ENCODE data around the gene AADAC.

The AADAC gene

GRCh38 chr3:151792411-151792810 is 21.5 kb upstream of the AADAC start:
- H3K9me3 ChIP-seq = no peaks in the 10 kb centered on the region
- no peaks in the 10 kb centered on the region for H3K36me3 ChIP-seq
- no peaks in the 10 kb centered on the region for H3K4me1 ChIP-seq (ENCODE audit: control insufficient read depth in 1 of 2, insufficient read depth in 1 of 2, low read depth in 1 of 2, low read length in 1 of 2)
- no peaks in the 10 kb centered on the region for H3K27me3 ChIP-seq
- TF ChIP-seq, protein P1, sequence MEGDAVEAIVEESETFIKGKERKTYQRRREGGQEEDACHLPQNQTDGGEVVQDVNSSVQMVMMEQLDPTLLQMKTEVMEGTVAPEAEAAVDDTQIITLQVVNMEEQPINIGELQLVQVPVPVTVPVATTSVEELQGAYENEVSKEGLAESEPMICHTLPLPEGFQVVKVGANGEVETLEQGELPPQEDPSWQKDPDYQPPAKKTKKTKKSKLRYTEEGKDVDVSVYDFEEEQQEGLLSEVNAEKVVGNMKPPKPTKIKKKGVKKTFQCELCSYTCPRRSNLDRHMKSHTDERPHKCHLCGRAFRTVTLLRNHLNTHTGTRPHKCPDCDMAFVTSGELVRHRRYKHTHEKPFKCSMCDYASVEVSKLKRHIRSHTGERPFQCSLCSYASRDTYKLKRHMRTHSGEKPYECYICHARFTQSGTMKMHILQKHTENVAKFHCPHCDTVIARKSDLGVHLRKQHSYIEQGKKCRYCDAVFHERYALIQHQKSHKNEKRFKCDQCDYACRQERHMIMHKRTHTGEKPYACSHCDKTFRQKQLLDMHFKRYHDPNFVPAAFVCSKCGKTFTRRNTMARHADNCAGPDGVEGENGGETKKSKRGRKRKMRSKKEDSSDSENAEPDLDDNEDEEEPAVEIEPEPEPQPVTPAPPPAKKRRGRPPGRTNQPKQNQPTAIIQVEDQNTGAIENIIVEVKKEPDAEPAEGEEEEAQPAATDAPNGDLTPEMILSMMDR (IDR thresholded peaks at IDR 0.05) = no peak
- no peak overlapping the region for H3K27ac ChIP-seq
- H3K4me3 ChIP-seq (ENCODE audit: low read depth in 1 of 2, low read length in 1 of 2) = no peak overlapping the region

GRCh38 chr3:151793636-151794035 is 20.3 kb upstream of the AADAC start:
- TF ChIP-seq, protein P1 (IDR thresholded peaks at IDR 0.05) = no peak

DNA sequence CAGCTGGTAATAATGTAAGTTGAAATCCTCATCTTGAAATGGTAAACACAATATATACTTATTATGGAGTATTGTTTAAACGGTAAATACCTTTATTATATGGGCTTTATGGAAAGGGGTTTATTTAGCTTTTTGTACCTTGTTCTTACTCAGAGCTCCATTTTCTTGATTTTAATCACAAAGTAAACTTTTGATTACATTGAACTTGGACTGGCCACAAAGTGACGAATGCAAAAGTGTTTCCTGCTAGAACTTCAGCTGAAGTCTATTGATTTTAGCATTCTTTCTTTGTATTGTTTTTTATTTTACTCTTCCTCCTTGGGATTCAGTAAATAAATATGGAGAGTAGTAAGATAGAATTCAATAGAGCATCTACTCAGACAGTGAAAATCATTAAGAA is 19.8 kb upstream of the AADAC start:
- Histone ChIP-seq H3K27ac (no peak overlapping the region), H3K4me3 (ENCODE audit: low read depth in 1 of 2, low read length in 1 of 2) (no peak overlapping the region)

More at GRCh38 chr3:151793636-151794035, 20.3 kb upstream of the AADAC start:
- no peaks in the 10 kb centered on the region for H3K36me3 ChIP-seq
- no peak overlapping the region for H3K4me3 ChIP-seq (ENCODE audit: low read depth in 1 of 2, low read length in 1 of 2)
- H3K9me3 ChIP-seq = no peaks in the 10 kb centered on the region
- no peaks in the 10 kb centered on the region for H3K4me1 ChIP-seq (ENCODE audit: control insufficient read depth in 1 of 2, insufficient read depth in 1 of 2, low read depth in 1 of 2, low read length in 1 of 2)
- H3K27ac ChIP-seq = no peak overlapping the region
- no peaks in the 10 kb centered on the region for H3K27me3 ChIP-seq

GRCh38 chr3:151795276-151795675 is 18.6 kb upstream of the AADAC start:
- H3K27me3 ChIP-seq = no peaks in the 10 kb centered on the region
- H3K4me3 ChIP-seq (ENCODE audit: low read depth in 1 of 2, low read length in 1 of 2) = no peak overlapping the region
- no peaks in the 10 kb centered on the region for H3K4me1 ChIP-seq (ENCODE audit: control insufficient read depth in 1 of 2, insufficient read depth in 1 of 2, low read depth in 1 of 2, low read length in 1 of 2)
- H3K9me3 ChIP-seq = no peaks in the 10 kb centered on the region
- no peaks in the 10 kb centered on the region for H3K36me3 ChIP-seq
- H3K27ac ChIP-seq = no peak overlapping the region
- TF ChIP-seq, protein P1 (IDR thresholded peaks at IDR 0.05) = no peak

More for the DNA sequence above, 19.8 kb upstream of the AADAC start:
- TF ChIP-seq, protein P1 (IDR thresholded peaks at IDR 0.05) = no peak
- Histone ChIP-seq H3K27me3 (no peaks in the 10 kb centered on the region), H3K4me1 (ENCODE audit: control insufficient read depth in 1 of 2, insufficient read depth in 1 of 2, low read depth in 1 of 2, low read length in 1 of 2) (no peaks in the 10 kb centered on the region), H3K9me3 (no peaks in the 10 kb centered on the region), H3K36me3 (no peaks in the 10 kb centered on the region)

DNA sequence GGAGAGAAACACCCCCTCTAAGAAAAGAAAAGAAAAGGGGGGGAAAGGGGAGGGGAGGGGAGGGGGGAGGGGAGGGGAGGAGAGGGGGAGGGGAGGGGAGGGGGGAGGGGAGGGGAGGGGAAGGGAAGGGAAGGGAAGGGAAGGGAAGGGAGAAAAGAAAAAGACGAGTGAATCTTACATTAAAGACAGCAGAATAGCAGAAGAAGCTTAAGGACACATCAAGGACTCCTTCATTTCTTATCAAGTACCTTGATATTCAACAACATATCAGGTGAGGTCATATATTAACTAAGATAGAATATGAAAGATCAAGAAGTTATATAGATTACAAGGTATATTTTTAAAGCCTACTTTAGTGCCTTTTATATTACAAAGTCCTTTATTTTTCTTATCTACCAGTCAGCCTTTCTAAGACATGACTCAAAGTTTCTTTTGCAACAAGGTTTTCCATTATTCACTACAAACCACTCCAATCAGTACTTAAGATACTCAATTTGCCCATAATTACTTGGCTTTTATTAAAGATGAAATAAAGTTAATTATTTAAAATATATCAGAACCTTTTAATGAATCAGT is 17.7 kb upstream of the AADAC start:
- TF ChIP-seq, protein P1 (IDR thresholded peaks at IDR 0.05) = no peak
- Histone ChIP-seq H3K36me3 (no peaks in the 10 kb centered on the region), H3K4me3 (ENCODE audit: low read depth in 1 of 2, low read length in 1 of 2) (no peak overlapping the region), H3K4me1 (ENCODE audit: control insufficient read depth in 1 of 2, insufficient read depth in 1 of 2, low read depth in 1 of 2, low read length in 1 of 2) (no peaks in the 10 kb centered on the region), H3K9me3 (no peaks in the 10 kb centered on the region), H3K27ac (no peak overlapping the region), H3K27me3 (no peaks in the 10 kb centered on the region)

Measured in neutrophil (primary cell).